ENCODE measurements around the gene COL9A2. TPM values are rescaled to one million over a fixed set of nuclear protein-coding genes. Genes with fewer than 3 reads are reported as not detected.

Gene COL9A2
- polyA plus RNA-seq, 2 of the 4 experiments (the other 2 are of a cell fraction): 0.12 to 0.16 TPM

DNA sequence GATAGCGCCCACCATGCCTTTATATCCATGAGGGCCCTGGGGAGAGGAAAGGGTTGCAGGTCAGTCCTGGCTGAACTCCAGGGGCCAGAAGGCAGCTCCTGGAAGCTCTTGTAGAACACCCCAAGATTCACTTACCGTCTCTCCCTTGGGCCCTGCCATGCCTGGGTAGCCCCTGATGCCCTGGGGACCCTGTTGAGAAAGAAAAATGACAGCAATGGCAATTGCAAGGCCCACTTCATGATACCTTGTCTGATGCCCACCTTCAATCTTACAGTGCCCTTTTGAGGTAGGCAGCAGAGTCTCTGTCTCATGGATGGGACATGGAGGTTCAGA, 7.0 kb downstream of the COL9A2 start:
- FAIRE-seq: no peak
- ATAC-seq: no peak
- no peak overlapping the region for H3K27ac ChIP-seq
- ChIA-PET CTCF (no interaction called here), POLR2A (no interaction called here)
- H3K4me1 ChIP-seq: no peaks in the 10 kb centered on the region
- no peak overlapping the region for H3K4me2 ChIP-seq
- 83% methylated on average over 2 of the region's 2 CpGs for WGBS (ENCODE audit: missing lambda C conversion rate)
- TF ChIP-seq RNF2 (IDR thresholded peaks at IDR 0.05; ENCODE audit: borderline replicate concordance, low read depth) (no peak), CEBPB (IDR thresholded peaks at IDR 0.05) (no peak), HOXA7 (CRISPR knock-in tag; IDR thresholded peaks at IDR 0.05) (no peak), ZFP36 (IDR thresholded peaks at IDR 0.05; ENCODE audit: borderline replicate concordance, partially characterized antibody) (no peak), HEYL (CRISPR knock-in tag; IDR thresholded peaks at IDR 0.05) (no peak)
- TF ChIP-seq, protein P1, sequence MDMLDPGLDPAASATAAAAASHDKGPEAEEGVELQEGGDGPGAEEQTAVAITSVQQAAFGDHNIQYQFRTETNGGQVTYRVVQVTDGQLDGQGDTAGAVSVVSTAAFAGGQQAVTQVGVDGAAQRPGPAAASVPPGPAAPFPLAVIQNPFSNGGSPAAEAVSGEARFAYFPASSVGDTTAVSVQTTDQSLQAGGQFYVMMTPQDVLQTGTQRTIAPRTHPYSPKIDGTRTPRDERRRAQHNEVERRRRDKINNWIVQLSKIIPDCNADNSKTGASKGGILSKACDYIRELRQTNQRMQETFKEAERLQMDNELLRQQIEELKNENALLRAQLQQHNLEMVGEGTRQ (IDR thresholded peaks at IDR 0.05): no peak
- H3K9me3 ChIP-seq: no peaks in the 10 kb centered on the region
- no peak overlapping the region for H3K4me3 ChIP-seq
- DNase-seq (ENCODE audit: low read depth in 1 of 2, low spot score in 1 of 2): no peak

DNA sequence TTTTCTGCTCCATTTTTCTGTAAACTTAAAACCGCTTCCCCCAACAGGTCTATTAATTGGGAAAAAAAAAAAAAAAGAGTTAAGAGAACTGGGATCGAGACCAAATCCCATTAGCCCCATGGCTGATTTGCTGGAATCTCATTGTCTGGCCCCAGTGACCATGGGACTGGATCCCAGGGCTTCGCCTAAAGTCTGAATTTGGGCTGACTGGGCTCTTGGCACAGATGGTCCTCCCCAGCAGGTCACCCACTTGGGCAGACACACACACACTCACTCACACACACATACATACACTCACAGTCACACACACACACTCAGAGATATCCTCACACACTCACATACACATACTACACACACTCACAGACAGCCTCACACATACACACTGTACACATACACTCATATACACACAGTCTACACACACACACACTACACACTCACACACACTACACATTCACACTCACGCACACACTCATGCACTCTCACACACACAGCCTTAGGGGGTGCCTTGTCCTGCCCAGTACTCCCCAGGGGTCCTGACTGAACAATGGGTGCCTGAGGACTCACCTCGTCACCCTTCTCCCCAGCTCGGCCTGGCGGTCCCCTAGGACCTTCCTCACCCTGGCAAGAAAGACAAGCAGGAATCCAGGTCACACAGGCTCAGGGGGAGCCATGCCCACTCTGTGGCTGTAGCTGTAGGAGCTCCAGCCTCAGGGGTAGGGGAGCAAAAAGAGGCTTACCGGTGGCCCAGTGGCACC, 7.5 kb downstream of the COL9A2 start:
- WGBS (ENCODE audit: missing lambda C conversion rate): 61% methylated on average over 5 of the region's 8 CpGs
- FAIRE-seq (no peak), ATAC-seq (no peak), DNase-seq (ENCODE audit: low read depth in 1 of 2, low spot score in 1 of 2) (no peak)
- Histone ChIP-seq H3K9me3 (no peaks in the 10 kb centered on the region), H3K4me3 (no peak overlapping the region), H3K27ac (no peak overlapping the region), H3K4me1 (no peaks in the 10 kb centered on the region), H3K4me2 (no peak overlapping the region)
- TF ChIP-seq GATA3 (IDR thresholded peaks at IDR 0.05; ENCODE audit: borderline replicate concordance): no peak
- CTCF ChIA-PET: no interaction called here
- POLR2A ChIA-PET: no interaction called here

DNA sequence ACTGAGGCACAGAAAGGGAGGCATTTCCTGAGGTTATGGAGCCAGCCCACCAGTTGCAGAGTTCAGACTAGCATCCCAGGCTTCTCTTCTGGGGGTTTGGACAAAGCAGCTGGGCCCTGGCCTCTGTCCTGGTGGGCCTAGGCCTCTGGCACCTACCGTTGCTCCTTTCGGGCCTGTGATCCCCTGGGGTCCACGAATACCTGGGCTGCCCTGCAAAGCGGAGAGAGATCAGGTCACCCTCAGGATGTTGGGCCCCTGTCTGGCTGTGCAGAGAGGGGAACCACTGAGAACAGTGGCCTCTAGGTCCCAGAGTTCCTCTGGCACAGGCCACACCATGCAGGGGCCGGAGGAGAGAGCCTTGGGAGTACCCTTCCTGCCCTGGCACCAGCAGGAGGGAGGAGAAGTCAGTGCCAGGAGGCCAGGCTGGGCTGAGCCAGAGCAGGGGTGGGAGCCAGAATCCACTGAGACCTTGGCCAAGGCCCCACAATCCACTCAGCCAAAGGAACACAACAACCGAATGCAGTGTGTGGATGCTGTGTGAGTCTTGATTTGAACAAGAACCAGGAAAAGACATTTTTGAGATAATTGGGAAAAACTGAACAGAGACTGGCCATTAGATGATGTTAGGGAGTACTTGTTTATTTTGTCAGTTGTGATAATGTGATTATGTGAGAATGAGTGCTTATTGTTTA, 8.9 kb downstream of the COL9A2 start:
- WGBS (ENCODE audit: missing lambda C conversion rate): 76% methylated on average over 1 of the region's 6 CpGs
- DNase-seq (ENCODE audit: low read depth in 1 of 2, low spot score in 1 of 2) (no peak), ATAC-seq (no peak; a peak in 1 of 6 replicates), FAIRE-seq (no peak)
- Histone ChIP-seq H3K9me3 (no peaks in the 10 kb centered on the region), H3K4me1 (no peaks in the 10 kb centered on the region), H3K4me2 (no peak overlapping the region), H3K4me3 (no peak overlapping the region), H3K27ac (no peak overlapping the region)
- POLR2A ChIA-PET: no interaction called here
- TF ChIP-seq POLR2A (IDR thresholded peaks at IDR 0.05; ENCODE audit: low read length) (no peak), KDM1A (IDR thresholded peaks at IDR 0.05; ENCODE audit: low read depth) (no peak), NR3C1 (IDR thresholded peaks at IDR 0.05) (no peak), CBX8 (IDR thresholded peaks at IDR 0.05) (no peak), FOXS1 (CRISPR knock-in tag; IDR thresholded peaks at IDR 0.05) (no peak), NFE2L2 (conservative IDR thresholded peaks at IDR 0.05; ENCODE audit: low read length) (no peak), KDM5A (IDR thresholded peaks at IDR 0.05) (no peak), FOSL2 (IDR thresholded peaks at IDR 0.05) (no peak), FOSL2 (CRISPR knock-in tag; IDR thresholded peaks at IDR 0.05) (no peak), HDAC2 (IDR thresholded peaks at IDR 0.05) (no peak)
- TF ChIP-seq, protein P2, sequence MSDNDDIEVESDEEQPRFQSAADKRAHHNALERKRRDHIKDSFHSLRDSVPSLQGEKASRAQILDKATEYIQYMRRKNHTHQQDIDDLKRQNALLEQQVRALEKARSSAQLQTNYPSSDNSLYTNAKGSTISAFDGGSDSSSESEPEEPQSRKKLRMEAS (IDR thresholded peaks at IDR 0.05): no peak
- TF ChIP-seq, protein P1 (IDR thresholded peaks at IDR 0.05): no peak
- TF ChIP-seq, protein P3, sequence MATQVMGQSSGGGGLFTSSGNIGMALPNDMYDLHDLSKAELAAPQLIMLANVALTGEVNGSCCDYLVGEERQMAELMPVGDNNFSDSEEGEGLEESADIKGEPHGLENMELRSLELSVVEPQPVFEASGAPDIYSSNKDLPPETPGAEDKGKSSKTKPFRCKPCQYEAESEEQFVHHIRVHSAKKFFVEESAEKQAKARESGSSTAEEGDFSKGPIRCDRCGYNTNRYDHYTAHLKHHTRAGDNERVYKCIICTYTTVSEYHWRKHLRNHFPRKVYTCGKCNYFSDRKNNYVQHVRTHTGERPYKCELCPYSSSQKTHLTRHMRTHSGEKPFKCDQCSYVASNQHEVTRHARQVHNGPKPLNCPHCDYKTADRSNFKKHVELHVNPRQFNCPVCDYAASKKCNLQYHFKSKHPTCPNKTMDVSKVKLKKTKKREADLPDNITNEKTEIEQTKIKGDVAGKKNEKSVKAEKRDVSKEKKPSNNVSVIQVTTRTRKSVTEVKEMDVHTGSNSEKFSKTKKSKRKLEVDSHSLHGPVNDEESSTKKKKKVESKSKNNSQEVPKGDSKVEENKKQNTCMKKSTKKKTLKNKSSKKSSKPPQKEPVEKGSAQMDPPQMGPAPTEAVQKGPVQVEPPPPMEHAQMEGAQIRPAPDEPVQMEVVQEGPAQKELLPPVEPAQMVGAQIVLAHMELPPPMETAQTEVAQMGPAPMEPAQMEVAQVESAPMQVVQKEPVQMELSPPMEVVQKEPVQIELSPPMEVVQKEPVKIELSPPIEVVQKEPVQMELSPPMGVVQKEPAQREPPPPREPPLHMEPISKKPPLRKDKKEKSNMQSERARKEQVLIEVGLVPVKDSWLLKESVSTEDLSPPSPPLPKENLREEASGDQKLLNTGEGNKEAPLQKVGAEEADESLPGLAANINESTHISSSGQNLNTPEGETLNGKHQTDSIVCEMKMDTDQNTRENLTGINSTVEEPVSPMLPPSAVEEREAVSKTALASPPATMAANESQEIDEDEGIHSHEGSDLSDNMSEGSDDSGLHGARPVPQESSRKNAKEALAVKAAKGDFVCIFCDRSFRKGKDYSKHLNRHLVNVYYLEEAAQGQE (IDR thresholded peaks at IDR 0.05): no peak
- TF ChIP-seq, protein P4, sequence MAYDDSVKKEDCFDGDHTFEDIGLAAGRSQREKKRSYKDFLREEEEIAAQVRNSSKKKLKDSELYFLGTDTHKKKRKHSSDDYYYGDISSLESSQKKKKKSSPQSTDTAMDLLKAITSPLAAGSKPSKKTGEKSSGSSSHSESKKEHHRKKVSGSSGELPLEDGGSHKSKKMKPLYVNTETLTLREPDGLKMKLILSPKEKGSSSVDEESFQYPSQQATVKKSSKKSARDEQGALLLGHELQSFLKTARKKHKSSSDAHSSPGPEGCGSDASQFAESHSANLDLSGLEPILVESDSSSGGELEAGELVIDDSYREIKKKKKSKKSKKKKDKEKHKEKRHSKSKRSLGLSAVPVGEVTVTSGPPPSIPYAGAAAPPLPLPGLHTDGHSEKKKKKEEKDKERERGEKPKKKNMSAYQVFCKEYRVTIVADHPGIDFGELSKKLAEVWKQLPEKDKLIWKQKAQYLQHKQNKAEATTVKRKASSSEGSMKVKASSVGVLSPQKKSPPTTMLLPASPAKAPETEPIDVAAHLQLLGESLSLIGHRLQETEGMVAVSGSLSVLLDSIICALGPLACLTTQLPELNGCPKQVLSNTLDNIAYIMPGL (CRISPR knock-in tag; IDR thresholded peaks at IDR 0.05; ENCODE audit: borderline replicate concordance): no peak
- CTCF ChIA-PET: no interaction called here

Measured in A549 (cell line).